ENCODE results near the gene NR1D2.

- TF ChIP-seq POLR2AphosphoS5 (IDR thresholded peaks at IDR 0.05; ENCODE audit: borderline replicate concordance, low read depth, low read length) (no peak), EZH2 (IDR thresholded peaks at IDR 0.05) (no peak)
Observed at GRCh38 chr3:24012589-24013269, 67.6 kb downstream of the NR1D2 start.

All from SK-N-MC (cell line).